Mucosa of stomach (tissue), 1 donor: ENCODE results near the gene C7.
"Not testable (repeated sequence)": the region's sequence is repeated elsewhere in the genome, so short reads cannot be mapped to it uniquely, and the experiment has no call there.

Experiments
- H3K27me3 ChIP-seq: one replicate; pipeline ENCODE4 v1.7.0; 2013; ENCODE audit warnings: mild to moderate bottlenecking, low read length; ENCODE audit not compliant: control insufficient read depth, insufficient read depth
- H3K36me3 ChIP-seq: one replicate; pipeline ENCODE4 v1.7.0; 2013; ENCODE audit warnings: low read length; ENCODE audit not compliant: control insufficient read depth, insufficient read depth
- H3K4me1 ChIP-seq: one replicate; pipeline ENCODE4 v1.7.0; 2013; ENCODE audit warnings: mild to moderate bottlenecking, low read length; ENCODE audit not compliant: control insufficient read depth, insufficient read depth
- H3K4me3 ChIP-seq: one replicate; pipeline ENCODE4 v1.7.0; 2013; ENCODE audit warnings: low read length
- H3K9ac ChIP-seq: one replicate; pipeline ENCODE4 v1.7.0; 2013; ENCODE audit warnings: mild to moderate bottlenecking, low read length, moderate library complexity
- H3K9me3 ChIP-seq: one replicate; pipeline ENCODE4 v1.7.0; 2013; ENCODE audit warnings: mild to moderate bottlenecking, low read length, moderate library complexity; ENCODE audit not compliant: control insufficient read depth
- donor health status: Pancreatic carcinoma.

C7 gene

DNA sequence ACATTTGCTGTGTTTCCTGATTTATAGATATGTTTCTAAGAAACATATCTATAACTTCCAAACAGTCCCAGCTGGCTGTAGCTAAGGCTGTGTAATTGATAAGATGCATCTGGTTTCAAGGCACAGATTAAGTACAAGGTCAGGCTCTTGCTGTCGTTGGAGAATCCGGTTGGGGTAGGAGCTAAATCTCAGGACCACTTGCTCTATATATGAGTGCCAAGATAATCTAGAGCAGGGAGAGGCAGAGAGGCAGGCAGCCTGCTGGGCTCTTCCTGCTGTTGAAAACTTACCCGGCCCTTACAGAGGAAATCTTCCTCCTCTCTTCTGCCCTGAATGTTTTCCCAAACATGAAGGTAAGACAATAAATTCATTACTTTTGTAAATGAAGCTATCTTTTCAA lies at the start of gene C7:
TSS of gene C7 (plus strand) at position 234 of the 400 bp plus-strand sequence. CDS start at position 348, 114 bp downstream.
- H3K4me3 ChIP-seq = no peak within 1 kb of the TSS
- no peaks in the 10 kb centered on the region for H3K27me3 ChIP-seq
- no peak within 1 kb of the TSS for H3K9ac ChIP-seq
- H3K36me3 ChIP-seq = no peaks in the 10 kb centered on the region
- peaks cover 12% of the 10 kb centered on the region for H3K4me1 ChIP-seq
- H3K9me3 ChIP-seq = no peaks in the 10 kb centered on the region

DNA sequence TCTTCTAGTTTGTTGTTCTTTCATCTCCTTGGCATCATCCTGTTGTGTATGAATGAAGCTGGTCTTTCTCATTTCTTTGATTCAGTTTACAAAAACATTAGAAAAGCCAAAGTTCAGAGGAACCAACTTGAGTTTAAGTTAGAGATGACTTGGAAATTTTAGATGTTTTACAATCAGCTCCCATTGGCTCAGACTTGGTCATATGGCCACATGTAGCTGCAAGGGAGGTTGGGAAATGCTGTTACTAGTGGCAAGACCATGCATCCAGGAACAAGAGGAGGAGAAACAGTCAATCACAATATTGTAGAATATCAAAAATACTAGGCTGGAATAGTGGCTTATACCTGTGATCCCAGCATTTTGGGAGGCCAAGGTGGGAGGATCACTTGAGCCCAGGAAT lies 48.6 kb upstream of the C7 start:
- no peak overlapping the region for H3K4me3 ChIP-seq
- no peaks in the 10 kb centered on the region for H3K36me3 ChIP-seq
- H3K27me3 ChIP-seq = no peaks in the 10 kb centered on the region
- no peak overlapping the region for H3K9ac ChIP-seq
- no peaks in the 10 kb centered on the region for H3K9me3 ChIP-seq
- no peaks in the 10 kb centered on the region for H3K4me1 ChIP-seq

GRCh38 chr5:40865004-40865403 lies 44.3 kb upstream of the C7 start:
- not testable (repeated sequence) for H3K4me3 ChIP-seq, H3K27me3 ChIP-seq, H3K36me3 ChIP-seq, H3K9ac ChIP-seq, H3K9me3 ChIP-seq, H3K4me1 ChIP-seq

GRCh38 chr5:40866844-40867243 lies 42.5 kb upstream of the C7 start:
- H3K4me1 ChIP-seq = peaks cover 6% of the 10 kb centered on the region
- H3K27me3 ChIP-seq = no peaks in the 10 kb centered on the region
- no peak overlapping the region for H3K4me3 ChIP-seq
- no peaks in the 10 kb centered on the region for H3K36me3 ChIP-seq
- no peak overlapping the region for H3K9ac ChIP-seq
- H3K9me3 ChIP-seq = no peaks in the 10 kb centered on the region

- no peak overlapping the region for H3K4me3 ChIP-seq
- H3K9ac ChIP-seq = no peak overlapping the region
- no peaks in the 10 kb centered on the region for H3K9me3 ChIP-seq
- H3K4me1 ChIP-seq = peaks cover 6% of the 10 kb centered on the region
- no peaks in the 10 kb centered on the region for H3K36me3 ChIP-seq
- no peaks in the 10 kb centered on the region for H3K27me3 ChIP-seq
Measured at GRCh38 chr5:40869384-40869783, 39.9 kb upstream of the C7 start.

DNA sequence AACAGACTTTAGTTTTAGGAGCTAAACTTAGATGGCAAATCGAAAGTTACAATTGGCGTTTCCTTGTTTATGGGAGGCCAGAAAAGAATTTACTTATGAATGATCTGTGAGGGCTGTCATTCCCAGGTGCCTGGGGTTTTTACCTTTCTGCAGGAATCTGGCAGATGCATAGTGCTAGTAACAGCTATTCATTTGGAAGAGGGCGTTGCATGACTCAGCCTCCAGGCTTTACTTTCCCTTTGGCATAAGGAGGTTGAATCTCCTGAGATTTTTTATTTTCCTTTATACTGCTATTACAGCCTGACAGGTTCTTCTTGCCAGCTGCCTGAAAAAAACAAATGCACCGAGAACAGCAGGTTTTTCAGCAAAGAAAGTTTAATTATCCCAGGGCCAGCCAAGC lies 38.1 kb upstream of the C7 start:
- H3K9me3 ChIP-seq = no peaks in the 10 kb centered on the region

GRCh38 chr5:40872253-40872652 lies 37.0 kb upstream of the C7 start:
- not testable (repeated sequence) for H3K4me1 ChIP-seq, H3K36me3 ChIP-seq, H3K27me3 ChIP-seq, H3K9me3 ChIP-seq, H3K4me3 ChIP-seq, H3K9ac ChIP-seq

More for the DNA sequence above, 38.1 kb upstream of the C7 start:
- Histone ChIP-seq H3K4me1 (peaks cover 6% of the 10 kb centered on the region), H3K4me3 (no peak overlapping the region), H3K27me3 (no peaks in the 10 kb centered on the region), H3K9ac (no peak overlapping the region), H3K36me3 (no peaks in the 10 kb centered on the region)

GRCh38 chr5:40873286-40873880 lies 35.9 kb upstream of the C7 start:
- H3K27me3 ChIP-seq = no peaks in the 10 kb centered on the region
- H3K9ac ChIP-seq = no peak overlapping the region
- H3K36me3 ChIP-seq = no peaks in the 10 kb centered on the region

GRCh38 chr5:40875958-40876357 lies 33.3 kb upstream of the C7 start:
- H3K4me3 ChIP-seq = no peak overlapping the region
- no peaks in the 10 kb centered on the region for H3K9me3 ChIP-seq
- no peaks in the 10 kb centered on the region for H3K36me3 ChIP-seq
- peaks cover 4% of the 10 kb centered on the region for H3K4me1 ChIP-seq
- no peak overlapping the region for H3K9ac ChIP-seq
- no peaks in the 10 kb centered on the region for H3K27me3 ChIP-seq

More at GRCh38 chr5:40873286-40873880, 35.9 kb upstream of the C7 start:
- H3K9me3 ChIP-seq = no peaks in the 10 kb centered on the region
- peaks cover 6% of the 10 kb centered on the region for H3K4me1 ChIP-seq
- no peak overlapping the region for H3K4me3 ChIP-seq

GRCh38 chr5:40877371-40877988 lies 31.8 kb upstream of the C7 start:
- Histone ChIP-seq H3K9ac (no peak overlapping the region), H3K36me3 (no peaks in the 10 kb centered on the region), H3K27me3 (no peaks in the 10 kb centered on the region), H3K4me1 (no peaks in the 10 kb centered on the region), H3K9me3 (no peaks in the 10 kb centered on the region), H3K4me3 (no peak overlapping the region)

- Histone ChIP-seq H3K4me3 (no peak overlapping the region), H3K27me3 (no peaks in the 10 kb centered on the region), H3K36me3 (no peaks in the 10 kb centered on the region), H3K4me1 (peaks cover 3% of the 10 kb centered on the region), H3K9ac (no peak overlapping the region), H3K9me3 (no peaks in the 10 kb centered on the region)
Measured at GRCh38 chr5:40879163-40879942, 29.9 kb upstream of the C7 start.

DNA sequence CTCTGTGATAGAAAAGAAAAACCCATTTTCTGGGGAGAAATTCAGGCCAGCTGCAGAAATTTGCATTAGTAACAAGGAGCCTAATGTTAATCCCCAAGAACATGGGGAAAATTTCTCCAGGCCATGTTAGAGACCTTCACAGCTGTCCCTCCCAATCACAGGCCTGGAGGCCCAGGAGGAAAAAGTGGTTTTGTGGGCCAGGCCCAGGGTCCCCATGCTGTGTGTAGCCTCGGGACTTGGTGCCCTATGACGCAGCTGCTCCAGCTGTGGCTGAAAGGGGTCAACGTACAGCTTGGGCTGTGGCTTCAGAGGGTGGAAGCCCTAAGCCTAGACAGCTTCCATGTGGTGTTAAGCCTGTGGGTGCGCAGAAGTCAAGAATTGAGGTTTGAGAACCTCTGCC lies 27.0 kb upstream of the C7 start:
- no peaks in the 10 kb centered on the region for H3K27me3 ChIP-seq
- no peak overlapping the region for H3K9ac ChIP-seq
- no peaks in the 10 kb centered on the region for H3K9me3 ChIP-seq
- no peak overlapping the region for H3K4me3 ChIP-seq
- peaks cover 3% of the 10 kb centered on the region for H3K4me1 ChIP-seq
- no peaks in the 10 kb centered on the region for H3K36me3 ChIP-seq
